ENCODE measurements around the gene BCR.
A peak's percentile ranks its signal among the peaks of the same experiment; 100 is the strongest.

BCR gene

DNA sequence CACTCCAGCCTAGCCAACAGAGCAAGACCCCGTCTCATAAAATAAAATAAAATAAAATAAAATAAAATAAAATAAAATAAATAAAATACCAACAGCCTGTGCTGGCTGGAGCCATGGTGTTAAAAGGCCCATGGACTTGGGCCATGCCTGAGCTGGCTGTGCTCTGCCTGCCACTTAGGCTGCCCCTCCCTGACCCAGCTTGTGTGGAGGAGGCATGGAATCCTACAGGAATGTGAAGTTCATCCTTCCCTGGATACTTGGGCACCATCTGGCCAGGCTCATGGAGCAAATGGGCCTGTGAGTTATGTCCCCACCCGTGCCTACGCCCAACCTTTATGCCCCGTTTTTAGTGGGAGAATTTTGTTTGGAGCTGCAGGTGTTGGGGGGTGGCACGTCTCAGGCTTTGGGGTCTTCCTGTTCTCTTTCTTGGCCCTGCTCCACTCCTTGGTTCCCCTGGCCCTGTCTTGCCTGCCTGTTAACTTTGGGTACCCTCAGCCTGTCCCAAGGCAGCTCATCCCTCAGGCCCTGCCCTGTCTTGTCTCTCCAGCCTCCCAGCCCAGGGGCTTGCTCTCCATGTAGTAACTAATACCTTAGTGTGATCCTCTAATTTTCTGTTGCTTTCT, 51.3 kb downstream of the BCR start:
- no peak for DNase-seq (ENCODE audit: low read depth in 2 of 2)

- DNase-seq (ENCODE audit: low read depth in 2 of 2): no peak
These were observed 52.0 kb downstream of the BCR start for GRCh38 chr22:23232094-23232905.

DNA sequence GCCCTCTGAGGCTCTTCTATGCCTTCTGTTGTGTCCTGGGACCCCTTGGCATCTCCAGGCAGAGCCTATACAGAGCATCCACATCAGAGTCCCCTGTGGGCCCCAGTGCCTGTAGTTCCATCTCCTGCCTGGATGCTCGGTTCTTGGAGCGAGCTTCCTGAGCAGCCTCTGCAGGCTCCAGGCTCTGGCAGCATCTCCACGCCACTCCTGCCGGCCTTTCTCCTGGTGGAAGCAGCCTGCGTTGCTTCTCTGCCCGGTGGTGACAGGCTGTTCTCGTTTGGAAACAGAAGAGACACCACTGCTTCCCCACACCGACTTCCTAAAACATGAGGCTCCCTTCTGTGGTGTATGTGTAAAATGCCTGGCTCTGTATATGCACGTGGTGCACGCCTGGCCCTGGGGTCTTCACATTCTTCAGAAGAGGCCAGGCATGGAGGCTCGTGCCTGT, 52.8 kb downstream of the BCR start:
- no peak for DNase-seq (ENCODE audit: low read depth in 2 of 2)

- DNase-seq (ENCODE audit: low read depth in 2 of 2): no peak
These were observed 53.6 kb downstream of the BCR start for GRCh38 chr22:23233752-23234408.

DNA sequence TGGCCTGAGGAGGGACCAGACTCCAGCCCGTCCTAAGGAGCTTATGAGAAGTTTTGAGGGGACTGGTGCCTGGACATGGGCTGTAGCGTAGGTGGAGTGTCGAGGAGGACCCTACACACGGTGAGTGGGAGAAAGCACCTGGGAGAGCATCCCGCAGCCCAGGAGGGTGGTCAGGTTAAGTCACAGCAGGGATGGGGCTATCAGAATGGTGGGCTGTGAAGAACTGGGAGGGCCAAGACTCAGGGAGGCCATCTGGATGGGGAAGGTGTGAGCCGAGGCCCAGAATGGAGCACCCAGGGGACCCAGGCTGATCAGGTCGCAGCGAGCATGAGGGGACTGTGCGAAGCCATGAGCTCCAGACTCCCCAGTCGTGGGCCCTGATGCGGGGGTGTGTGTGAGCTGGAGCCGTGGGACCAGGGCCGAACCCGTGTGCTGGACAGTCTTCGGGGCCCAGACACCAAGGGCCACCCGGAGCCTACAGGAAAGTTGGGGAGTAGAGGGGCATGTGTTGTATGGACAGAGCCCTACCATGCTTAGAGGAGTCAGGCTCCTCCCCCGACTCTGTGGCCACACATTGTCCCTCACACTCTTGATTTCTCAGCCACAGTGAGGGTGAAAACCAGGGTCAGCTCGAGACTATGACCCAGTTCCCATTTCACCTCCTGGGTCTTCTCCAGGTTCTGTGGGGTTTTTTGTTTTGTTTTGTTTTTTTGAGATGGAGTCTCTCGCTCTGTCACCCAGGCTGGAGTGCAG, 54.3 kb downstream of the BCR start:
- DNase-seq (ENCODE audit: low read depth in 2 of 2): no peak

DNA sequence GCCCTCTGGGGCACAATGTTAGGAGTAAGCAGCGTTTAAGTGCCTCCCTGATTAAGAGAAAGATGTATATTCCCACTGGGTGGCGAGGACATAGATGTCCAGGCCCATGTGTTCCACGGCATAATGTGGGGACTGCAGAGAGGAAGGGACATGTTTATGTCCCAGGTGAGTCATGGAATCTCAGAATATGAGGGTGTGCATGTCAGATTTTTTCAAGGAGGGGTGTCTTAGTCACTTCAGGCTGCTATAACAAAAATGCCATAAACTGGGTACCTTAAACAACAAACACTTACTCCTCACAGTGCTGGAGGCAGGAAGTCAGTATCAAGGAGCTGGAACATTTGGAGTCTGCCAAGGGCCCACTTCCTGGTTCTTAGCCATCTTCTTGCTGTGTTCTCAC, 55.1 kb downstream of the BCR start:
- no peak for DNase-seq (ENCODE audit: low read depth in 2 of 2)

DNA sequence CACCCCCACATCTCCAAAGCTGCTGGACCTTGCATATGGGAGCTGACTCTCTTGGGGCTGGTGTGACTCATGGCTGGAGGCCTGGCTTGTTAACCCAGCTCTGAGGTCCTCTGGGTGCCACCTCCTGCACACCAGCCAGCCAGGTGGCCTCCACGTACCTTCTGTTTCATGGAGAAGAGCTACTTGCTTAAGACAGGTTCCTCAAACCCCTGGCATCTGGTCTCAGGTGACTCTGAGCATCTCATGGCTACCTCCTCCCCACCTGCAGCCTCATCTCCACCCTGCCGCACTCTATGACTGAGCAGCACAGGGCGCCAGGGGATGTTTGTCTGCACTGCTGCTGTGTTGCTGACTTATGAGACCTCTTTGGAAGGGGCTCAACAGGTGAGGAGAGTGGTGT, 55.7 kb downstream of the BCR start:
- no peak for DNase-seq (ENCODE audit: low read depth in 2 of 2)

GRCh38 chr22:23236440-23237184, 56.3 kb downstream of the BCR start:
- DNase-seq (ENCODE audit: low read depth in 2 of 2): no peak

DNA sequence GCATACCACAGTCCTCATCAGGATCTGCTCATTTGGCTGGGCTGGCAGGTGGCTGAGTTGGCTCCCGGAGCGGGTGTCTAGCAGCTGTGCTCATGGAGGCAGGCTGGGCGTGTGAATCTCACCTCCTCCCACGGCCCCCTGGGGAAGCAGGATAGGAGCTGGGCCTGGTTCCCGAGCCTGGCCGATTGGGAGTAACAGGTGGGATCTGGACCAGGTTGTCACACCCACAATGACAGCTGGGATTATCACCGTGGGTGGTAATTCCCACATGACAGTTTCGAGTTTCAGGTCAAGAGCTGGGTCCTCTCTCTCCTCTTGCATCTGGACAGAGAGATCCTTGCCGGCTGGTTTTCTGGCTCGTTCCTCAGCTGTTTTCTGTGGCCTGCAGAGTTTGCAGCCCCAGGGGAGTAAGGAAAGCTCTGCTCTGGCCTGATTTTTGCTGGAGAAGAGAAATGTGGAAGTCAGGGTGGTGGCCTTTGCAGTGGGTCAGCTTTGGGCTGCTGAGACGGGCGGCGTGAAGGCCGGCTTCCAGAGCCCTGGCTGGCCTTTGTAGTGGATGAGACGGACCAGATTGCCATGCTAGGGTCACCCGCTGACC, 57.0 kb downstream of the BCR start:
- no peak for DNase-seq (ENCODE audit: low read depth in 2 of 2)

DNA sequence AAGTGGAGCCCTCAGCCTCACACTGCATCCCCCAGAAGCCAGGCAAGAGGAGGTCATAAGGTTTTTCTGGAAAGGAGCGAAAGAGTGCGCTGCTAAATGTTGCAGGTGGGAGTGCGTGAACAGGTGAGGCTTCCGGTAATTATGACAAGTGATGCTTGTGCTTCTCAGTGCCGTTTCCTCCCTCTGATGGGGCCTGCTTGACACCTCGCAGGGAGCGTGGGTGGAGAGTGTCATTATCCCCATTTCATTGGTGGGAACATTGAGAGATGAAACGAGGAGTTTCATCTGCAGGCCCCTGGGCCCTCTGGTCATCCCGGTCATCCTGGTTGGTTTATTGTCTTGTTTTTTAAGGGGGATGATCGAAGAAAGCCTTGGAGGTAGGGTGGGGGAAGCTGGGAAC, 57.5 kb downstream of the BCR start:
- no peak for DNase-seq (ENCODE audit: low read depth in 2 of 2)

DNA sequence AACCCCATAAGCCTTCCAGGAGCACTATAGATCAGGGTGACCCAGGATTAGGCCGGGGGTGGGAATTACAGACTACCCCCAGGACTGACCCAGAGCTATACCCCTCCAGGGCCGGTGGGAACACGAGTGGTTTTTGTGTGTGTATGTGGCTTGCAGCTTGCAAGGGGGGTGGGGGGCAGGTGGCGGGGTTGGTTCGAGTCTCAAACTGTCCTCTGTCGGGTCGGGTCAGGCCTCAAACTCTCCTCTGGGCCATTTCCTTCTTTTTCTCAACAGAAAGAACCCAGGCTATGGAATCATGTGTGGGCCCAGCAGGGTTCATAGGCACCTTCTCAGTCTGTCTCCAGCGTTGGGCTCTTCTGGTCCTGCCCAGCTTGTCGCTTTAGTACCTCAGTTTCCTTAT, 58.4 kb downstream of the BCR start:
- no peak for DNase-seq (ENCODE audit: low read depth in 2 of 2)

- no peak for DNase-seq (ENCODE audit: low read depth in 2 of 2)
These were observed 59.1 kb downstream of the BCR start for GRCh38 chr22:23239429-23239828.

GRCh38 chr22:23240639-23241389, 60.5 kb downstream of the BCR start:
- no peak for DNase-seq (ENCODE audit: low read depth in 2 of 2)

- no peak for DNase-seq (ENCODE audit: low read depth in 2 of 2)
These were observed 61.5 kb downstream of the BCR start for GRCh38 chr22:23241562-23242472.

DNA sequence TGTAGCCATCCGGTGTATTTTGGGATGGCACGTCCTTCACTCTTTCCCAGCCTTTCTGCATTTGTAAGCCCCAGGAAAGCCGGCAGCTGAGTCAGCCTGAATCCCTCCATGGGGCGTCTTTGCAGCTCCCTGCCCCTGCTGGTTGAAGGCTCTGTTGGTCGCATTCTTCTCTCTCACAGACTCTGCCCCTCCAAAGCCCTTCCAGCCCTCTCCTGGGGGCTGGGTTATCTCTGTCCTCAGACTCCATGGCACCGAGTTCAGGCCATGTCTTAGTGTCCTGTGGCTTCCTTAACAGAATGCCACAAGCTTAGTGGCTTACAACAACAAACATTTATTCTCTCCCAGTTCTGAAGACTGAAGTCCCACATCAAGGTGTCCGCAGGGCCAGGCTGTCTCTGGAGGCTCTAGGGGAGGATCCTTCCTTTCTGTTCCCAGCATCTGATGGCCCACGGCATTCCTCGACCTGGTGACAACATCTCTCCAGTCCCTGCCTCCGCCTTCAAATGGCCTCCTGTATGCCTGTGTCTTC, 62.2 kb downstream of the BCR start:
- DNase-seq (ENCODE audit: low read depth in 2 of 2): no peak

GRCh38 chr22:23243006-23243573, 62.8 kb downstream of the BCR start:
- DNase-seq (ENCODE audit: low read depth in 2 of 2): peak; percentile 21 to 44

DNA sequence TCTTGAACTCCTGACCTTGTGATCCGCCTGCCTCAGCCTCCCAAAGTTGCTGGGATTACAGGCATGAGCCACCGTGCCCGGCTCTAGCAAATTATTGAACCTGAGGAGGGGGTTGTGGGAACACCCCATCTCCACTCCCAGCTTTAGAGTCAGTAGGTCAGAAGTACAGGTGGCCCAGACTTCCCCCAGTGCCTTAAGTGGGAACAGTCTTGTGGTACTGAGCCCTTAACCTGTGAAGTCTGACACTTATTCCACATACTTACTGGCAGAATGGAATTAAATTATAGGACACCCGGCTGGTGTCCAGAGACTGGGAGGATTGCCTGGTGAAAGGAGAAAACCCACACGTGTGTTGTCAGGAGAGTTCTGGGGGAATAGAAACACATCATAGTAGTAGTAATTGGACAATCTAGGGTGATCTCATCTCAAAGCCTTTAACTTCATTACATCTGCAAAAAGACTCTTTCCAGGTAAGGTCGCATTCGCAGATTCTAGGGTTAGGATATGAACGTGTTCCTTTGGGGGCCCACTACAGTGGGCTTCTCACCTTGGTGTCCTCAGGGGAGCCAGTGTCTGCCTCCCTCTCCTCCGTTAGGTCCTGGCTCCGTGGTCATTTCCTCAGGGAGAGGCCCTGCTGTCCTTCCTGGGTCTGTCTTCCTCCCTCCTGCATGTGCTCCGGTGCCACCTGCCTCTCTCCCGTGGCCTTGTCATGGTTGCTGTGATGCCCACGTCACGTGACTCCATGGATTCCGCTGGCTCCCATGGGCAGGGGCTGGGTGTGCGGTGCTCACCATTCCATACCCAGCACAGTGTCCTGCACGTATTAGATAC, 63.8 kb downstream of the BCR start:
- DNase-seq (ENCODE audit: low read depth in 2 of 2): no peak

- no peak for DNase-seq (ENCODE audit: low read depth in 2 of 2)
These were observed 64.4 kb downstream of the BCR start for GRCh38 chr22:23244690-23245044.
